NB4 (cell line): ENCODE measurements around the gene FAM50B.

Source experiments
- POLR2A ChIP-seq: IDR thresholded peaks from 2 replicates; pipeline ENCODE4 v1.6.1; 2011; ENCODE audit warnings: mild to moderate bottlenecking; ENCODE audit not compliant: insufficient read length; ENCODE audit errors: extremely low read depth
- TF ChIP-seq, protein P1 (sequence below): IDR thresholded peaks from one replicate; pipeline ENCODE4 v1.5.1; 2012; ENCODE audit warnings: low read depth, low read length
- TF ChIP-seq, protein P2 (sequence below): IDR thresholded peaks from 2 replicates; pipeline ENCODE4 v1.6.1; 2011; ENCODE audit warnings: low read depth, low read length

DNA sequence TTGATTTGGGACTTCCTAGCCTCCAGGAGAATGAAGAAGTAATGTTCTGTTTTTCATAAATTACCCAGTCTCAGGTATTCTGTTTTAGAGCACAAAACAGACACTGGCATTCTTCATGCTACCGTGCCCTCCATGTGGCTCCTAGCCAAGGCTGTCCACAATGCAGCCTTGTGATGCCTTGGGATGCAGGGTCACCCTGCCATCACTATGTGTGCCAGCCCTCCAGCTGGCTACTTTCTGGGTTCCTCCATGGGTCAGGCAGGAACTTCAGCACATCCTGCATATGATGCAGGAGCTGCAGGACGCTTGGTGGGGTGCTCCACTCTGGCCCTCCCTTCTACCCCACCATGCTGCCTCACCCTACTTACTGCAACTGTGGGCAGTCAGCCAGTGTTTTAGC, 38.0 kb upstream of the FAM50B start:
- no peak for TF ChIP-seq POLR2A
- TF ChIP-seq, protein P1, sequence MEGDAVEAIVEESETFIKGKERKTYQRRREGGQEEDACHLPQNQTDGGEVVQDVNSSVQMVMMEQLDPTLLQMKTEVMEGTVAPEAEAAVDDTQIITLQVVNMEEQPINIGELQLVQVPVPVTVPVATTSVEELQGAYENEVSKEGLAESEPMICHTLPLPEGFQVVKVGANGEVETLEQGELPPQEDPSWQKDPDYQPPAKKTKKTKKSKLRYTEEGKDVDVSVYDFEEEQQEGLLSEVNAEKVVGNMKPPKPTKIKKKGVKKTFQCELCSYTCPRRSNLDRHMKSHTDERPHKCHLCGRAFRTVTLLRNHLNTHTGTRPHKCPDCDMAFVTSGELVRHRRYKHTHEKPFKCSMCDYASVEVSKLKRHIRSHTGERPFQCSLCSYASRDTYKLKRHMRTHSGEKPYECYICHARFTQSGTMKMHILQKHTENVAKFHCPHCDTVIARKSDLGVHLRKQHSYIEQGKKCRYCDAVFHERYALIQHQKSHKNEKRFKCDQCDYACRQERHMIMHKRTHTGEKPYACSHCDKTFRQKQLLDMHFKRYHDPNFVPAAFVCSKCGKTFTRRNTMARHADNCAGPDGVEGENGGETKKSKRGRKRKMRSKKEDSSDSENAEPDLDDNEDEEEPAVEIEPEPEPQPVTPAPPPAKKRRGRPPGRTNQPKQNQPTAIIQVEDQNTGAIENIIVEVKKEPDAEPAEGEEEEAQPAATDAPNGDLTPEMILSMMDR: no peak
- TF ChIP-seq, protein P2, sequence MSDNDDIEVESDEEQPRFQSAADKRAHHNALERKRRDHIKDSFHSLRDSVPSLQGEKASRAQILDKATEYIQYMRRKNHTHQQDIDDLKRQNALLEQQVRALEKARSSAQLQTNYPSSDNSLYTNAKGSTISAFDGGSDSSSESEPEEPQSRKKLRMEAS: no peak
